HG03520 (cell line): Measurements from ENCODE around the gene CDC45.

Source experiments
- ATAC-seq: cut with Tn5 transposase; IDR thresholded peaks from one replicate; pipeline ENCODE4 v1.9.1; 2021; ENCODE audit warnings: mild to moderate bottlenecking, moderate library complexity; ENCODE audit not compliant: unreplicated experiment

Gene CDC45

GRCh38 chr22:19447330-19448075, 32.2 kb upstream of the CDC45 start, which contains the start of gene C22orf39:
C22orf39 (minus strand) TSS chr22:19447711; CDS start chr22:19447688, 23 bp downstream.
- peak; percentile 68 for ATAC-seq

- ATAC-seq, result peak; percentile 41
Observed at GRCh38 chr22:19448076-19448607, 31.6 kb upstream of the CDC45 start.

- no peak for ATAC-seq
Observed at GRCh38 chr22:19448739-19449421, 30.8 kb upstream of the CDC45 start.

GRCh38 chr22:19449422-19449767, 30.3 kb upstream of the CDC45 start:
- no peak for ATAC-seq

- no peak for ATAC-seq
Observed at GRCh38 chr22:19450363-19451175, 29.2 kb upstream of the CDC45 start.

- ATAC-seq, result no peak
Observed at GRCh38 chr22:19451570-19451969, 28.1 kb upstream of the CDC45 start.

- ATAC-seq, result no peak
Observed at GRCh38 chr22:19453718-19454117, 26.0 kb upstream of the CDC45 start.

GRCh38 chr22:19454156-19454555, 25.6 kb upstream of the CDC45 start:
- no peak for ATAC-seq

- no peak for ATAC-seq
Observed at GRCh38 chr22:19455033-19455432, 24.7 kb upstream of the CDC45 start.

GRCh38 chr22:19455585-19456370, 23.9 kb upstream of the CDC45 start:
- no peak for ATAC-seq

- ATAC-seq, result no peak
Observed at GRCh38 chr22:19456541-19456940, 23.2 kb upstream of the CDC45 start.

- no peak for ATAC-seq
Observed at GRCh38 chr22:19457828-19458428, 21.8 kb upstream of the CDC45 start.

- no peak for ATAC-seq
Observed at GRCh38 chr22:19460036-19460435, 19.7 kb upstream of the CDC45 start.

- no peak for ATAC-seq
Observed at GRCh38 chr22:19461506-19461905, 18.2 kb upstream of the CDC45 start.

GRCh38 chr22:19463008-19463407, 16.7 kb upstream of the CDC45 start:
- ATAC-seq, result no peak

- no peak for ATAC-seq
Observed at GRCh38 chr22:19463491-19464469, 15.9 kb upstream of the CDC45 start.

GRCh38 chr22:19464546-19464945, 15.2 kb upstream of the CDC45 start:
- no peak for ATAC-seq

GRCh38 chr22:19464975-19465374, 14.7 kb upstream of the CDC45 start:
- no peak for ATAC-seq

GRCh38 chr22:19466126-19466716, 13.5 kb upstream of the CDC45 start:
- no peak for ATAC-seq
